ENCODE data around the gene SAMD1.

Gene SAMD1

DNA sequence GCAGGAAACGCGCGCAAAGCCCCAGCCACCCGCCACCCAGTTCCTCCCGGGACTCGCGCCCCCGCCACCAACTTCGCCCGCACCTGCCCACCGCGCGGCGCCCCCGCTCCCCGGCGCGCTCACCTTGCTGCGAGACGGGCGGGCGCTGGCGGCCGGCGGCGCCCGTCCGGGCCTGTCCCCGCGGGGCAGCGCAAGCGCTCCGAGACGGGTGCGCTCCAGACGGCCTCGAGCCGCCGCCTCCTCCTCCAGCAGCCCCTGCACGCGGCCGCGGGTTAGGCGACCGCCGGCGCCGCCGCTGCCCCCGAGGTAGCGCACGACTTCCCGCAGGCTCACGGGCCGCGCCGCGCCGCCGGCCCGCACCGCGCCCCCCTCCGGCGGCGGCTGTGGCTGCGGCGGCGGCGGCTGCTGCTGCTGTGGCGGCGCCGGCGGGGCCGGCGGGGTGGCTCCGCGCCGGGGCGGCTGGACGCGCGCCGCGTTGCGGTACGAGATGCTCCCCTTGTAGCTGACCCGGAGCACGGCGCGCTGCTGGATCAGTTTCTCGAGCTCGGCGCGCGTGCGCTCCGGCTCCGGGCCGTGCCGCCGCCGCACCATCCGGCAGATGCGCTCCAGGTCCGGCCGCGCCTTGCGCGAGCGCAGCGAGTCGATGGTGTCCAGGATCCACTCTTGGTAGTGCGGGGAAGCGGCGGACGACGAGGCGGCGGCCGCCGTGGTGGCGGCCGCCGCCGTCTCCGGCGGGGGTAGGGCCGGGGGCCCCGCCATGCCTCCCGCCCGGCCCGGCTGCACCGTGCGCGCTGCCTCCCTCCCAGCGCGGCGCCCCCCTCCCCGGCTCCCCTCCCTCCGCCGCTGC is 666 bp downstream of the SAMD1 start:
- peak in 19 of 51 donors; percentile 9 to 66 (median 40) for DNase-seq

DNA sequence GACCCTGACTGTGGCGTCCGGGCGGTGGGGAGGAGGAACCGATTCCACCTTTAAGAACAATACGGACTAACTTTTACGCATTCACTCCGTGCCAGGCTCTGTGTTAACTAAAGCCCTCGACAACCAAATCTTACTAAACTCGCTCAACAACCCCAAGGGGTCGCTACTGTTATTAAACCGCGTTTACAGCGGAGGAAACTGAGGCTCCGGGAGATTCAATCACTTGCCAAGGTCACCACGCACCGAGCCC is 1.2 kb downstream of the SAMD1 start:
- DNase-seq, result no peak

DNA sequence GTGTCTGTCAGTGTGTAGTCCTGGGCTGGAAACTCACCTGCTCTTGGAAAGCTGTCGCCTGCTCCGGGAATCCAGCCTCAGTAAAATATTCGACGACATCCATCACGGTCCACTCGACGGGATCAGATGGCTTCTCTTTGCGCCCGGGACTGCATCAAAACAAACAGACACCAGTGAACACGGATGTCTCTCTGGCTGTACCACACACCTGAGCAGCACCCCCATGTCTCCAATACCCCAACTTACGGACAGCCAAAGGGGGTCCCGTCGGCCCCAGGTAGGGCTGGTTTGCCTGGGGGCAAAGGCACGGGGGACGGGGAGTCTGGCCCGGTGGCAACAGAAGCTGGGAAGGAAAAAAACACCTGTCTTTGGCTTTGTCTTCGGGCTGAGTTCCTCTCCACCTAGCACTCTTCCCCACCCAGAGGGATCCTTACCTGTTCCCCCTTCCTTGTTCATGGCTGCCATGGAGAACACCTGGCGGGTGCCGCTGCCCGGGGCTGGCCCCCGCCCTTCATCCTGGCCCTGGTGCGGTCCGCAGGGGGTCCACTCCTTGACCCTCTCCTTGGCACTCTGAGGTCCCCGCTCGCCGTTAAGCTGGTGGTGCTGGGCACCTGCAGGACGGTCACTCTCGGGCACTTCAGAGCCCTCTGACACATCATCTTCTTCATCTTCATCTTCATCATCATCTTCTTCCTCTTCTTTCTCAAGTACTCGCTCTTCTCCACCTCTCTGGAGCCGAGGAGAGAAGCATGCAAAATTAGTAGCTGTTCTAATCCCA is 1.7 kb downstream of the SAMD1 start:
- no peak for DNase-seq

DNA sequence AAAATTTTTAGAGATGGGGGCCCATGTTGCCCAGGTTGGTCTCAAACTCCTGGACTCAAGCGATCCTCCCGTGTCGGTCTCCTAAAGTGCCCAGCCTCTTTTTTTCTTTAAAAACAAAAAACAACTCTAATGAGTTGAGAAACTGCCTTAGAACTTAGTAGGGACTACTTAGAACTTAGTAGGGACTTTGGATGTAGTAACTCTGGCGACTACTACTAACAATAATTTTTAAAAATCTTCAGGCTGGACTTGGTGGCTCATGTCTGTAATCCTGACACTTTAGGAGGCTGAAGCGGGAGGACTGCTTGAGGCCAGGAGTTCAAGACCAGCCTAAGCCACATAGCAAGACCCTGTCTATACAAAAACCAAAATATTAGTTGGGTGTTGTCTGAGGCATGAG is 4.5 kb downstream of the SAMD1 start:
- no peak for DNase-seq

DNA sequence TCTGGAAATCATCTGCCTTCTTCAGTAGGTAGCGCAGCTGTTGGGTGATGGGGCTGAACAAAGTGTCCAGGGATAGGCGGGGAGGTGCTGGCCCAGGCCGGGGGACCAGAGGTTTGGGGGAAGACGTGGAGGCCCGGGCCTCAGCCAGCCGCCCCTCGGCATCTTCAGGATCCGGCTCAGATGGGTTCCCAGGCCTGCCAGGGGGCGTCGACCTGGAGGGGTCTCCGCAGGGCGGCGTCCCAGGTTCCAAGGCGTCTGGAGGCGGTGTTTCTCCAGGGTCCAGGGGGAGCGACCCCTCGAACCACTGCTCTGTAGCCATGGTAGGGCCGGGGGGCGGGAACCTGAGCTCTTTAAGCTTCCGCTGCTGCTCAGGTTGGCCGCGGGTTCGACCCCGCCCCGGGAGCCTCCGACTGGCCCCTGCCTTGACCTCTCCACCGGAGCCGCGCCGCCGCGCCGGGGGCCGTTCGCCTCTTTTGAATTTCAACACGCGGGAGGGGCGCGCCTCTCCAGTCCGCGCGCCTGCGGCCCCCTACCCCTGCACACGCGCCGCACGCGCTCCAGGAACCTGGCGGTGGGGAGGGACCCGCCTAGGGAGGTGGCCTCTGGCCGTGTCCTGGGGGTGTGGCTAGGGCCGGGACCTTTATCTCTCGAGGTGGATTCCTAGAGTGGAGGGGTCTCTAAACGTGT is 5.1 kb downstream of the SAMD1 start, which contains the start of gene C19orf67:
Gene C19orf67, minus strand, starts transcription at position 475 of the 687 bp plus-strand sequence. Its CDS starts 156 bp downstream, at position 319.
- DNase-seq, result no peak

DNA sequence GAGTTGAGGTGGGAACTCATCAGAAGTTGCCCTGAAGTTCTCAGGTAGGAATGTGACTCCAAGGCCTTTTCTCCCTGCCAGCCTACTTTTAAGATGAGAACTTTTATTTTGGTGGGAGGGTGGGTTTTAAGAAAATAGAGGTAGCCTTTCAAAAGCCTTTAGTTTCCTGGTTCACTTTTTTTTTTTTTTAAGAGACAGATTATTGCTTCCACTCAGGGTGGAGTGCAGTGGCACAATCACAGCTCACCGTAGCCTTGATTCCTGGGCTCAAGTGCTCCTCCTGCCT is 7.9 kb downstream of the SAMD1 start:
- DNase-seq, result no peak

DNA sequence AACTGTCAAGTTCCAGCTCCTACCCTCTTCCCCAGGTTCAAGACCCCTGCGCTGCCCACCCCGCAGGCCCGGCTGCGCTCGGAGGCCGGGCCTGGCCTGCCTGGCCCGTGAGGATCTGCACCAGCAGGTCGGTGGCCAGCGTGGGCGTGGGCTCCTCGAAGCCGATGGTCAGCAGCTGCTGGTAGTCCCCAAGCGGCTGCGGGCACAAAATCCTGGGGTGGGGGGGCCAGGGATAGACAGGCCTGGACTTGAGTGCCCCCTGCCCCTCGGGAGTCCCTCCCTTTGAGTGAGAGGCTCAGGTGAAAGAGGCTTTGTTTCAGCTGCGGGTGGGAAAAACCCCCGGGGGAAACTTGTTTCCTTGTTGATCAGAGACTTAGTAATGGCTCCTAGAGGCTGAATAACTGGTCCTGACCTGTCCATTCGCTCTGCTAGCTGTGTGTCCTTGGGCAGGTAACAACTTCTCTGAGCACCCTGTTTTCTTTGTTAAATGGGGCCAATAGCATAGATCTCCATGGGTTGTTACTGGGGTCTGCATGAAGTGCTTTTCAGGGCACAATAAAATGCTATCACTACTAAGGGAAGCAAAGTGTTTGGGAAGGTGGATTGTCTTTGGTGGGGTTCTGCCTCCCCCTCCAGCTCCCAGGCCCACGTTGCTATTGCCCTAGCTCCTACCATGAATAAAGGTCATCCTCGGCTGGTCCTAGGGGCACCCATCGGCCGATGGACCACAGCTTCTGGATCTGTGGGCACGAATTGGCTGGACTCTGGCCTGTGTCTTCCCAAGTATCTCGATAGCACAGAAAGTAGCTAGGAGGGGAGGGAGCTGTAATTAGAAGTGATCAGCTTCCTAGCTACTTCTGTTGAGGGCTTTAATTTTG is 8.5 kb downstream of the SAMD1 start:
- DNase-seq, result peak in 11 of 51 donors; percentile 17 to 55 (median 41)

DNA sequence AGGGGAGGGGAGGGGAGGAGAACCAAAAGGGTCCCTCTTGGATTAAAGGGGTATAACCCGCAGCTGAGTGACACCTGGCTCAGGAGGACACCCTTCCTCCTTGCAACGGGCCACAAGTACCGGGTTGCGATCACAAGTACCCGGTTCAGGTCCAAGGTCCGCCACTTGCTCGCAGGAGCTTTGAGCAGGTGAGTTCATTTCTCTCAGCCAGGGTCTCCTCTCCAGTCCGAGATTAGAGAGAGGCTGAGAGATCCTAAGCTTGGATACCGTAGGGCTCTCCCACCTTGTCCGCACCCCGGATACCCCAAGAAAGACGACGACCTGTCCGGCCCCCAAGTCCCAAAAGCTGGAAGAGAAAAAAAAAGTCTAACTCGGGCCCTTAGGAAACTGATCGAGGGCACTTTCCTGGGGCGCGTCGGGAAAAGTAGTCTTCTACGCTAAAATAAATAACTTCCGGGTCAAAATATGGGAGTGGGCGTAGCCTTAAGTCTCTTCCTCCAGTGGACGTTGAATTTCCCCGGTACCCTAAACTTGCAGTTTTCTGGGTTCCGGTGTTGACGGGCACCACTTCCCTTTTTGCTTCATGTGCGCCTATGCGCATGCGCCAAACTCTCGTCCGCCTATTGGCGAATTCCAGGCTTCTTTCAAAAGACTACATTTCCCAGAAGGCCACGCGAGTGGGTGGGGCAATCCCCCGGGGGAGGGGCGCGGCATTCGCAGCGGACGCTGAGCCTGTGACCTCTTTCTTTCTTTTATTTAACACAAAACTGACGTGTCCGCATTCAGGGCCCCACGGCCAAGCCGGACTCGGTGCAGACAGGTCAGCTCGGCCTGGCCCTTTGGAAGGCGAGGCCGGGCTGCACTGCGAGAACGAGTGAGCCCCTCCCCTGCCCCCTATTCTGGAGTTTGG is 9.4 kb downstream of the SAMD1 start:
- peak; percentile 74 to 100 (median 97) for DNase-seq

DNA sequence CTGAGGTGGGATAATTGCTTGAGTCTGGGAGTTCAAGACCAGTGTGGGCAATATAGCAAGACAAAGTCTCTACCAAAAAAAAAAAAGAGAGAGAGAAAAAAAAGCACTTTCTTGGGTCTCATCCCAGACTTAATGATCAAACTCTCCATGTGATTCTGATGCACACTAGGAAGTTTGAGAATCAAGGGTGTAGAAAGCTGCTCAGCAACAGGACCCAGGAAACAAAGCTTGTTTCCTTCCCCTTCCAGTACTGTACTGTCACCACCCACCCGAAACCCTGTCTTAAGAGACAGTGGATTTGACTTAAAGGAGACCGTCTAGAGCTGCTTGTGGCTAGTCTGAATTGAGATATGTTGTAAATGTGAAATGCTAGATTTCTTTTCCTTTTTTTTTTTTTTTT is 12.1 kb downstream of the SAMD1 start:
- no peak for DNase-seq

DNA sequence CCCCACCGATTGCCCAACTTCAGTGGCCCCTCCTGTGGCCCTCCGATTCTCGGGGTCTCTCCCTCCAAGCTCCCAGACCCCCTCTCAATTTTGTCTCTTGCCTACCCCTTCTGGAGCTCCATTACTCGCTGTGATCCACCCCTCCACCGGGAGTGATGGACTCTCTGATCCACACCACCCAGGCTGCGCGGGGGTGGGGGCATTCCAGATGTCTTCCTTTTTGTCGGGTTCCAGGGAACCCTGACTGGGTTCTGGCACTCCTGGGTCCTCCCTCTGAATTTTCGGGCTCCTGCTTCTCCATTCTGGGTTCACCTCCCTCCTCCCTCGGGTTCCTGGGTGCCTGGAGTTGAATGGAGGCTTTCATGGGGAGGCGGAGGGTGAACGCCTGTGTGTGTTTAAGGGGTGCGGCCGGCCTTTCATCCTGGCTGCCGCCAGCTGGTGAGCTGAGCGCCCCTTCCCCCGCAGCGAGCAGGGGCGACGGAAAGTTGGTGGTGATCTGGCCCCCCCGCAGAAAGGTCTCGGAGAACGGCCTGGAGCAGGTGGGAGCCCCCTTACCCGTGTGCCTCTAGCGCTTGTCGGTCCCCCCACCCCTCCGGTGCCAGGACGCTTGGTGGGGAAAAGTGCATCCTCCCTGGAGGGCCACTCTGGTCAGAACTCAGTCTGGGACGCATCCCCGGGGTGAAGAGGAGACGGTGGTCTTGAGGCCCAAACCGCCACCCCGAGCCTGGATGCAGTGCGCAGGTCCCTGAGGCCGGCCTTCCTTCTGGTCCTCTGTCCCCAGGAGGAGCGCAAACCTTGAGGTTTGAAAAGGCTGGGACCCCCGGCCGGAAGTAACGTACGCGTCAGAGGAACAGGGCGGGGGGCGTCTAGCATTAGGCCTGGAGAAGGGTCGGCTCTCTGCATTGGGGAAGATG is 16.4 kb downstream of the SAMD1 start:
- peak in 32 of 51 donors; percentile 18 to 77 (median 49) for DNase-seq

DNA sequence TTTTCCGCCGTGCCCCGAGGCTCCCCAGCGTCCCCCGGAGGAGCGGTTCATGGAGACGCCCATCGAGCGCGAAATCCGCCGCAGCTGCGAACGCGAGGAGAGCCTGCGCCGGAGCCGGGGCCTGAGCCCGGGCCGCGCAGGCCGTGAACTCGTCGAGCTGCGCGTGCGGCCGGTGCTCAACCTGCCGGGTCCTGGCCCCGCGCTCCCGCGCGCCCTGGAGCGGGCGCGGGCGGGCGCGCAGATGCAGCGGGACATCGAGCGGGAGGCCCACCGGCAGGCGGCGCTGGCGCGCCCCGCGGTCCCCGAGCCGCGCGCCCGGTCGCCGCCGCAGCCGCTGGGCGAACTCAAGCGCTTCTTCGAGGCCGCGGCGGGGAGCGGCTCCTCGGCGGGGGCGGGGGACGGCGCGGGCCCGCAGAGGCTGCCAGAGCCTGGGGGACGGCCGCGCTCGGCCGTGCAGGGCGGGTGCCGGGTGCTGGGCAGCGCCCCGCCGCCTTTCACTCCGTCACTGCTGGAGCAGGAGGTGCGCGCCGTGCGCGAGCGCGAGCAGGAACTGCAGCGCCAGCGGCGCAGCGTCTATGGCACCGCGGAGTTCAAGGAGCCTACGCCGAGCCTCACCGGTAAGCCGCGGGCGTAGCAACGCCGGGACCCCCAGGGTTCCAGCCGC is 17.2 kb downstream of the SAMD1 start:
- peak in 49 of 51 donors; percentile 26 to 88 (median 60) for DNase-seq

DNA sequence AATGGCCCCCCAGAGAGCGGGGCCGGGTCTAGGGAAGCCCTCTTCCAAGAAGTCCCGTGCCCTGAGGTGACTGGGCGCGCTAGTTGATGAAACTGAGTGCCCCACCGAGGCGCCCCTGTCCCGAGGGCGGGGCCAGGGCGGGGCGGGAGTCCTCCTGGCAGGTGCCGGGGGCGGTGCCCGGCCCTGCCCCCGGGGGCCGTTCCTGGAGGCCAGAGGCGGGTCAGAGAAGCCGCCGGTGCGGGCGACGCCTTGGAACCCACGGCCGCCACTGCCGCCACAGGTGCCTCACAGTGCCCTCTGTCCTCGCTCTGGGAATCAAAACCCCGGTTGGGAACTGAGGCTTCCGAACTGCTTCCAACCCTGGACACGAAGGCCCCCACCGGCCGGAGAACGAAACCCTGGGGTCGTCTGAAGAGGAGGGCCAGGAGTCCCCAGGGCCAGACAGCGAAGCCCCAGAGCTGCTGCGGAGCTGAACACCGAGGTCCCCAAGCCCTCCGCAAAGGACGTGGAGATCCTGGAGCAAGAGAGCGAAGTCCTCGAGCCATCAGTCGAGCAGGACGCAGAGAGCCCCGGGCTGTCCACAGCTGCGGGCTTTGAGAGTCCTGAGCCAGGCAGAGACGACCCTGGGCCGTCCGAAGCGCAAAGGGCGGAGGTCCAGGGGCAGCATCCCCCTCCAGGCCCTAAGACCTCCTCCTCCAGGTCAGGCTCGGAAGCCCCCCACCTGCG is 17.9 kb downstream of the SAMD1 start, which contains the start of gene MISP3:
Gene MISP3, plus strand, starts transcription at position 252 of the 726 bp plus-strand sequence. CDS start 524 bp downstream, outside the sequence.
- peak in 21 of 51 donors; percentile 15 to 70 (median 39) for DNase-seq

DNA sequence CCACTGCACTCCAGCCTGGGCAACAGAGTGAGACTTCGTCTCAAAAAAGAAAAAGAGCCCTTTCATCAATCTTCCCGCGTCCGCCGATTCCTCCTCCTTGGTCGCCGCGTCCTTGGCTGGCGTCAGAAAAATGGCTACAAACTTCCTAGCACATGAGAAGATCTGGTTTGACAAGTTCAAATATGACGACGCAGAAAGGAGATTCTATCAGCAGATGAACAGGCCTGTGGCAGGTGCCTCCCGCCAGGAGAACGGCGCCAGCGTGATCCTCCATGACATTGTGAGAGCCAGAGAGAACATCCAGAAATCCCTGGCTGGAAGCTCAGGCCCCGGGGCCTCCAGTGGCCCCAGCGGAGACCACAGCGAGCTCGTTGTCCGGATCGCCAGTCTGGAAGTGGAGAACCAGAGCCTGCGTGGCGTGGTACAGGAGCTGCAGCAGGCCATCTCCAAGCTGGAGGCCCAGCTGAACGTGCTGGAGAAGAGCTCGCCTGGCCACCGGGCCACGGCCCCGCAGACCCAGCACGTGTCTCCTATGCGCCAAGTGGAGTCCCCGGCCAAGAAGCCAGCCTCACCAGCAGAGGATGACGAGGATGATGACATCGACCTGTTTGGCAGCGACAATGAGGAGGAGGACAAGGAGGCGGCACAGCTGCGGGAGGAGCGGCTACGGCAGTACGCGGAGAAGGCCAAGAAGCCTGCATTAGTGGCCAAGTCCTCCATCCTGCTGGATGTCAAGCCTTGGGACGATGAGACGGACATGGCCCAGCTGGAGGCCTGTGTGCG is 20.1 kb downstream of the SAMD1 start:
- DNase-seq, result no peak

DNA sequence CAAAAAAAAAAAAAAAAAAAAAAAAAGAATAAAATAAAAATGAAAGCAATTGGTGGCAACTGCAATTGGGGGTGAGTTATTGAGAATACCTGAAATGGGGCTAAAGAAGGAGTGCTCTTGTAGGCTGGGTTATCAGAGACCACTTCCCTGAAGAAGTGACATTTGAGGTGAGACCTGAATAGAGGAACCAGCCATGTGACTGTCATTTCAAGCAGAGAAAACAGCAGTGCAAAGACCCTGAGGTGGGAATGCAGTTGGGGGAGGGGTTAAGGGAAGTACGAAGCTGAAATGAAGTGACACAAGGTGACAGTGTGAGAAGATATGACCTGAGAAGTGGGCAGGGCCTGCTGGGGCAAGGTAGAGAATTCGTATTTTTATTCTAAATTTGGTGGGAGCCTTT is 24.4 kb downstream of the SAMD1 start:
- no peak for DNase-seq

DNA sequence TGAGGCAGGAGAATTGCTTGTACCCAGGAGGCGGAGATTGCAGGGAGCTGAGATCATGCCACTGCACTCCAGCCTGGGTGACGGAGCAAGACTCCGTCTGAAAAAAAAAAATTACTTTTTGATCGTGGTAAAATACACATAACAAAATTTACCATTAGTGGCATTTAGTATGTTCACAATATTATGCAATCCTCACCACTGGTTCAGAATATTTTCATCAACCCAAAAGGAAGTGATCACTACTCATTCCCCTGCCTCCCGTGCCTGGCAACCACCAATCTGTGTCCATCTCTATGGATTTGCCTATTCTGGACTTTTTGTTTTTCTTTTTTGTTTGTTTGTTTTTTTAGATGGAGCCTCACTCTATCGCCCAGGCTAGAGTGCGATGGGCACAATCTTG is 27.4 kb downstream of the SAMD1 start:
- DNase-seq, result no peak

DNA sequence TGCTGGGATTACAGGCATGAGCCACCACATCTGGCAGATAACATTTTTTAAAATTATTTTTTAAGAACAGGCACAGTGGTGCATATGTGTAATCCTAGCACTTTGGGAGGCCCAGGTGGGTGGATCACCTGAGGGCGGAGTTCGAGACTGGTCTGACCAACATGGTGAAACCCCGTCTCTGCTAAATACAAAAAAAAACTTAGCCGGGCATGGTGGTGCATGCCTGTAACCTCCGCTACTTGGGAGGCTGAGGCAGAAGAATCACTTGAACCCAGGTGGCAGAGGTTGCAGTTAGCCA is 28.0 kb downstream of the SAMD1 start:
- no peak for DNase-seq

All from hypothalamus (tissue), 51 donors.